ENCODE results near the gene HS2ST1.

The HS2ST1 gene

DNA sequence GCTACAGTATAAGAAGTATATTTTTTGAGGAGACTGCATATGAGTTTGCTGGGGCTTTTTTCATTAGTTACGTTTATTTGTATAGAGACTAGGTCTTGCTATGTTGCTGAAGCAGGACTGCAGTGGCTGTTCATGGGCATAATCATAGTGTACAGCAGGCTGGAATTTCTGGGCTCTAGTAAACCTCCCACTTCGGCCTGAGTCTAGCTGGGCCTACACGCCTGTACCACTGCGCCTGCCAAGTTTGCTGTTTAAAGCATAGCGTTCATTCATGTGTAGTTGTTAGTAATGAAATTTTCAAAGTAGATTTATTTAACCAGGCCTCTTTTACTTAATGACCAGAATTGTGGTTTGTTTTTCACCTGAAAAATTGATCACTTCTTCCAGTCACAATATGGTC is 33.8 kb downstream of the HS2ST1 start:
- no peak for TF ChIP-seq GABPA (IDR thresholded peaks at IDR 0.05; ENCODE audit: low read depth)
- TF ChIP-seq SPI1 (IDR thresholded peaks at IDR 0.05; ENCODE audit: borderline replicate concordance, low read depth) = no peak
- TF ChIP-seq POLR2AphosphoS5 (IDR thresholded peaks at IDR 0.05; ENCODE audit: low read depth) = no peak
- TF ChIP-seq CTCF (IDR thresholded peaks at IDR 0.05; ENCODE audit: insufficient read depth, low read length) = no peak
- TF ChIP-seq REST (IDR thresholded peaks at IDR 0.05; ENCODE audit: insufficient replicate concordance, low read depth) = no peak
- H3K4me3 ChIP-seq (replicated peaks; ENCODE audit: insufficient read depth, low read length) = no peak overlapping the region
- H3K27me3 ChIP-seq (ENCODE audit: insufficient read depth, poor library complexity, severe bottlenecking) = no peaks in the 10 kb centered on the region
- no peak for DNase-seq (ENCODE audit: low read depth in 1 of 2, low spot score in 1 of 2)
- no peak overlapping the region for H3K27ac ChIP-seq (replicated peaks)

DNA sequence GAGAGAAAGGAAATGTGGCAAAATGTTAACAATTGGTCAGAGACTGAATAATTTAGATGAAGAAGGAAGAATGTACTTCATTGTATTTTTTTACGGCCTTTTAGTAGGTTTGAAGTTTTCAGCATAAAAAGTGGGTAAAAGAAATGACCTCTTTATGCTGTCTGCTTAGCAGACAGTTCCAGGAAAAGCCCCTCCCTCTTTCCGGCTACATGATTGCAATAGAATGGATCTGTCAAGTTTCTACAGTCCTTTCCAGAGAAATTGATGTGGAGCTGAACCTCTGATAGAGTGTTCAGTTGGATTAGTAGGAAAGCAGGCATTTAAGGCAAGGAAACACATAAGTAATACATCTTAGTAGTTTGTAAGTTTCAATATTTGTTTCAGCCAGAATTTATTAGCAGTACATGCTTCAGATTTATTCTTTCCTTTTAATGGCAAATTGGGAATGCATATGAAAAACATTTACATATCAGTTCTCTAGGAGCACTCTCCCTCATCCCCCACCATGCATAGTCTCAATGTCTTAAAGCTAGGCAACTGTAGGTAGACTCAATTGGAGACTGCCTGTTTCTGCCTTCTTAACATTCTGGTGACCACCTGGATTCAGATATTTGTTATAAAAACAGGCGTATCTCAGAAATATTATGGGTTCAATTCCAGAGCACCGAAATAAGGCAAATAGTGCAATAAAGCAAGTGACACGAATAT is 36.4 kb downstream of the HS2ST1 start:
- no peak for TF ChIP-seq POLR2AphosphoS5 (IDR thresholded peaks at IDR 0.05; ENCODE audit: low read depth)
- no peak for TF ChIP-seq SPI1 (IDR thresholded peaks at IDR 0.05; ENCODE audit: borderline replicate concordance, low read depth)
- TF ChIP-seq GABPA (IDR thresholded peaks at IDR 0.05; ENCODE audit: low read depth) = no peak
- no peak for TF ChIP-seq REST (IDR thresholded peaks at IDR 0.05; ENCODE audit: insufficient replicate concordance, low read depth)
- TF ChIP-seq CTCF (IDR thresholded peaks at IDR 0.05; ENCODE audit: insufficient read depth, low read length) = no peak
- Histone ChIP-seq H3K27me3 (ENCODE audit: insufficient read depth, poor library complexity, severe bottlenecking) (no peaks in the 10 kb centered on the region), H3K27ac (replicated peaks) (no peak overlapping the region), H3K4me3 (replicated peaks; ENCODE audit: insufficient read depth, low read length) (no peak overlapping the region)
- DNase-seq (ENCODE audit: low read depth in 1 of 2, low spot score in 1 of 2) = no peak

GRCh38 chr1:86951430-86951829 is 37.0 kb downstream of the HS2ST1 start:
- DNase-seq (ENCODE audit: low read depth in 1 of 2, low spot score in 1 of 2) = no peak
- Histone ChIP-seq H3K27ac (replicated peaks) (no peak overlapping the region), H3K27me3 (ENCODE audit: insufficient read depth, poor library complexity, severe bottlenecking) (no peaks in the 10 kb centered on the region), H3K4me3 (replicated peaks; ENCODE audit: insufficient read depth, low read length) (no peak overlapping the region)
- TF ChIP-seq CTCF (IDR thresholded peaks at IDR 0.05; ENCODE audit: insufficient read depth, low read length) (no peak), GABPA (IDR thresholded peaks at IDR 0.05; ENCODE audit: low read depth) (no peak), SPI1 (IDR thresholded peaks at IDR 0.05; ENCODE audit: borderline replicate concordance, low read depth) (no peak), REST (IDR thresholded peaks at IDR 0.05; ENCODE audit: insufficient replicate concordance, low read depth) (no peak), POLR2AphosphoS5 (IDR thresholded peaks at IDR 0.05; ENCODE audit: low read depth) (no peak)

Measured in HL-60 (cell line).